Inflammatory macrophage treated with lipopolysaccharide for 1 hour (primary cell): ENCODE data around the gene CRB2.

Experiments
- DNase-seq, 2 donors: peaks; one replicate each; pipeline ENCODE4 v3.0.0-alpha.2; 2020 to 2022

CRB2 gene

DNA sequence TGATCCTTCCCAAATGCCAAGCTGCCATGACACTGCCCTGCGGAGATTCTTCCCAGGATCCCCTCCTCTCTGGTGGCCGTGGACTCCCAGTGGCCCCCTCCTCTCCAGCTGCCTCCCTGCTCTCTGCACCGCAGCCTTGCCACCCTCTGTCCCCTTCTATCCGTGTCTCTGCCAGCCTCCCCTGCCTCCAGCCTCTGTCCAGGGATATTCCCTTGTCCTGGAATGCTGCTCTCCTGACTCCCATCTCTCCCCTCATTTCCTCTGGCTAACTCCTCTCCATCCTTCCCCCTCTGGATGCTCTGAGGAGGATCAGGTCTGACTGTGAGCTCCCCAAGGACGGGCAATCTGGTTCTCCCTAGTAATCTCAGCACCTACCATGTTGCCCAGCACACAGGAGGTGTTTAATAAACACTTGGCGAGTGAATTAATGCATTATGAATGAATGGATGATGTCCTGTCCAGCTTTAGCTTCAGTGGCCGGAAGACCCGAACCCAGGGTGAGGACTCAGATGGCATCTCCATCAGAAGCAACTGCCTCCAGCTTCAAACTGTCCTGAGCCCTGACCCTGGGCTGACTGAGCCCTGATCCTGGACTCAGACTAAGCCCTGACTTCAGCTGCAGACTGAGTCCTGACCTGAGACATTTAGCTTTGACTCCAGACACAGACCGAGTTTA lies 7.5 kb upstream of the CRB2 start:
- DNase-seq = no peak

DNA sequence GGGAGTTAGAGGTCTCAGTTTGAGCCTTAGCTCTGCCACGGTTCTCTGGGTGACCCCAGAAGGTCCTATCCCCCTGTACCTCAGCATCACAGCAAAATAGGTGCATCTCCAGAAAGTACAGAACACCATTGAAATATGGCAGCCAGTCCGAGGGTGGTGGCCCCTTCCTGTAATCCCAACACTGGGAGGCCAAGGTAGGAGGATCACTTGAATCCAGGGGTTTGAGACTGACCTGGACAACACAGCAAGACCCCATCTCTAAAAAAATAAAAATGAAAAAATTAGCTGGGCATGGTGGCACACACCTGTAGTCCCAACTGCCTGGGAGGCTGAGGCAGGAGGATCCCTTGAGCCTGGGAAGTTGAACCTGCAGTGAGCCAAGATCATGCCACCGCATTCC lies 7.0 kb upstream of the CRB2 start:
- no peak for DNase-seq

DNA sequence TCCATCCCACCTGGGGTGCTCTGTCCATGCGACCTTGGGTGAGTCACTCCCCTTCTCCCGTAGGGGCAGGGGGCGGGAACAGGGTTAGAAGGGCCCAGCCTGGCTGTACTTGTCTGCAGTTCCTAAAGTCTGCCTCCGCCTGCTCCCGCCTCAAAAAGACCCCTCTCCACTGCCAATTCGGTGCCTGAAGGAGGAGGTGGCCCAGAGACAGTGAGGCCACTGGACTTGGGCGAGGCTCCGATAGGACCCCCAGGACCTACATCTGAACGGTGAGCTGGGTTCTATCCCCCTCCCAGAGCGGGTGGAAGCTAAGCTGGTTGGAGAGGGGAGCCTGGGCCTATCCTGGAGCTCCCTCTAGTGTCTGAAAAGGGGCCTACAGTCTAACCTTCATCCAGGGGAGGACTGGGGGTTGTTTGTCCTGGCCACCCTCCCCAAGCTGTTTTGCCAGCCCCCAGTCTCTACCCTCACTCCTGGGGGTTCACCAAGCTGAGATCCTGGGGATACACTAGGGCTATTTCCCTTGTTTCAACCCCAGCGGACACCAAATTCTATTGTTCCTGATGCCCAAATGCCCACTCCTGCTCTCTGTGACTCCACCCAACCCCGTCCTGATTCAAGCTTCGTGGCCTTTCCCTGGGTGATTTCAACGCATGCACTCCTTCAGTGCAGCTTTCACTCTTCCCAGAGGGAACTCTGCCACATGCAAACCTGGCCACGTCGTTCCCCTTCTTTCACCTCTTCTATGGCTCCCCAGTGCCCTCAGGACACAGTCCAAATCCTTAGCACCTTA lies 6.1 kb upstream of the CRB2 start:
- DNase-seq = peak in 1 of 2 donors; percentile 91

DNA sequence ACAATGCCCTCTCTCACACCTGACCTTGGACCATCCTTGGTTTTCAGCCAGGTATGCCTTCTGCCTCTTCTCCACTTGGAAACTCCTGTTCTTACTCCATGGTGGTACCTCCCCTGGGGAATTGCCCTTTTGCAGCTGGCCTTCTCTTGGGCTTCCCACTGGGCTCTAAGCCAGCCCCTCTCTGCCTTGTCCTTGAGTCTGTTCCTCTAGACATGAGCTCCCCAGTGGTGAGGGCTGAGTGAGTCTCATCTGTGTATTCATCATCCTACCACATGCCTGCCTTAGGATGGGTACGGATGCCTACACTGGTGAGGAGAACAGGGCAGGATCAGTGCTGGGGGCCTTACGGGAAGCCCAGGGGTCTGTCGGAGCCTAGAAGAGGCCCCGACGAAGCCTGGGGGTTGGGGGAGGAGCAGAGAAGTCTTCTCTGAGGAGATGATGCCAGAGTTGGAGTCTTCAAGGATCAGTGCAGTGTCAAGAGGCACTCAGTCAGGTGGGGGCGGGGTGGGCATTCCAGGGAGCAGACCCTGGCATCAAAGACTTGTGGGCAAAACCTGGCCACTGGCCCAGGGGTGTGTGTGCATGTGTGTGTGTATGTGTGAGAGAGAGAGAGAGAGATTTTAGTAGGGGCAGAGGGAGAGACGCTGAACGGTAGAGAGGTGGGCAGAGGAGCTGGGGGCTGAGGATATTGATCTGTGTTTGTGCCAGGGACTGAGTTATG lies 5.2 kb upstream of the CRB2 start:
- no peak for DNase-seq

DNA sequence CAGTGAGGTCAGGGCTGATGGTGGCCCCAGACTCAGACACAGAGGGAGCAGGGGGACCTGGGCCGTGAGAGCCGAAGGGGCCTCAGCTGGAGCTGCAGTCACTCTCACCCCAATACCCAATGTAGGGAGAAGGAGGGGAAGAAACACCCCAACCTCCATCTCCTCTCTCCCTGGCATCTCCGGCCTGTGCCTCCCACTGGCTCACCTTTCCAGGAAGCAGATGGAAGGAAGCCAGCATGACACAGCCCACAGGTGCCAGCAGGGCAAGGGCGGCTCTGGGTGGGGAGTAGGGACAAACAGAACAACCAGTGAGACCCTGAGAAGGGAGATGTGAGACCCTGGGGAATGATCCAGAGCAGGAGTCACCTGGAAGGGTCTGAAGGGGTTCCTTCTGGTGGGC lies 3.0 kb upstream of the CRB2 start:
- DNase-seq = no peak

DNA sequence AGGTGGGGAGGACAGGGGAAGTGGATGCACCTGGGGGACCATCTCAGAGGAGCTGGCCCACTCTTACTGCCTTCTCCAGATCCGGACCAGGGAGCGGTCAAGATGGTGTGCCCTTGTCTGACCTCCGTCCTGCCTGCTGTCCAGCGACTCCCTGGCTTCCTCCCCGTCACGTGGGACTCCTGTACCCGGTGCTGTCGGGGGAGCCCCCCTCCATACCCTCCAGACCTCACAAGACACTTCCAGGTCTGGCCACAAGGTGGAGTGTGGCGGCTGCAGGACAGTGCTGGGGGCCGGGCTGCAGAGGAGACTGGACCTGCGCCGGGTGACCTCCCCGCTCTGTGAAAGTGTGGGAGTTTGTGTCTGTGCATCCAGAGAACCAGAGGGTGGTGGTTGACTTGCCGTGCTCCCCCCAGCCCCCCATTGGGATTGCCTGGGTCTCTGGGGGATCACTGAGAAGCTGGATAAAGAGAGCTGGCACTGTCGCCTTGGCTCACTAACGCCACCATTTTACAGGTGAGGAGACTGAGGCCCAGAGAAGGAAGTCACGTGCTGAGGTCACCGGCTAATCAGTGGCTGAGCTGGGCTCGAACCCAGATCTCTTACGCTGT lies 1.9 kb upstream of the CRB2 start:
- peak in 1 of 2 donors; percentile 60 for DNase-seq

DNA sequence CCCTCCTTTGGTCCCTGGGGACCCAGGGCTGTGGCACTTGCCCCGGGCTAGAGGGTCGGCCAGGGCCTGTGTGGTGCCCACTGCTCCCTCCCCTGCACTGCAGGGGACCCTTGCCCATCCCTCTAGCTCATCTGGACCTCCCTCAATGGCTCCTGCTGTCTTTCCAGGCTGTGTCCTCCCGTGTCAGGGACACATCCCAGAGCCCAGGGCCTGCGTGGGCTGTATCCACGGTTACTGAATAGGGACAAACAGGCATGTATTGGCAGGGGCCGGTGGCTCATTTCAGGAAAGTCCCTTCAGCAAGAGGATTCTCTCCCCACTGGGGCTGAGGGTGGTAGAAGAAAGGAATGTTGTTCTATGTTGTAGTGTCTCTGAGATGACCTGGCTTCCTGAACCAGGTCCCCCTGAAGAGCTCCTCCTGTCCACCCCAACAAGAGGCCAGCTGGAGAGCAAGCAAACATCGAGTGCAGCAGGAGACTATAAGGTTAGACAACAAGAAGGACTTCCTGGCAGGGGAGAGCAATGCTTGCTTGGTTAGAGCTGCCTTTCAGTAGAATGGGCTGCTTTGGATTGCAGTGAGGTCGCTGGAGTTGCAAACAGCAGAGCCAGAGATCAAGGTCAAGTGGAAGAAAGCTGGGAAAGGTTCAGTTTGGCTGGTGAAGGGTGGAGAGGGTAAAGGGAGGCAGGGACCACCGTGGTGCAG lies 1.0 kb upstream of the CRB2 start:
- no peak for DNase-seq

DNA sequence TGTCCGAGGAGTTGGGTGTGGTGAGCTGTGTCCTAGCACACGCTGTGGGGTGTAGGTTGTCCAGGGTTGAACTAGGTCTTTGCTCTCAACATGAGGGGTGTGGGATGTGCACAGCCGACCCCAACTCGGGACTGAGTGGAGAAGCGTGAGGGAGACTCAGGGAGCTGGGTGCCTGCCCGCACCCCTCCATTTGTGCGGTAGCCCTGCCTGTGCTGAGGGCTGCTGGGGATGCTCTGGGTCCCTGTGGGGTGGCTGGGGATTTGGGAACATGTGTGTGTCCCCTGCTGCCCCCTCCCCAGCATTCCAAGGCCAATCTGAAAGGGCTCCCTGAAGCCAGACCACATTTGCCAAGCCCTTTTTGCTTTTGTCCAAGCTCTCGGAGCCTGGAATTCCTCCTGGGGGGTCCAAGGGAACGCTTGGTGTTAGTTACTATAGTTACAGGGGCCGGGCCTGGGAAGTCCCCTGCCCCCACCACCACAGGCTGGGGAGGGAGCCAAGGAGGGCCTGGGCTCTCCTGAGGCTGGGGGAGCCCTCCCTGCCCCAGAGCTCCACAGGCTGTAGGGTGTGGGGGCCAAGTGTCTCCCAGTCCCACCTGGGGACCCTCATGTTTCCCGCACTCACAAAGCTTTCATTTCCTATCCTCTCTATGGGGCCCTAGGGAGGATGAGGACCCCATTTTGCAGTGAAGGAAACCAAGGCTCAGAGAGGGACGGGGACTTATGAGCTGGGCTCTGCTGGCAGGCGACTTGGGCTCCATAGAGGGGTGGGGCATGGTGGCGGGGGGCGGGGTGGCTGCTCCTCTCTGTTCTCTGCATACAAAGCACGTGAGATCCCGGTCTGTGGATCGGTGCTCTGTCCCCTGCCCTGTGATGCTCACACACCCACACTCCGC lies 1.1 kb downstream of the CRB2 start:
- DNase-seq = no peak

DNA sequence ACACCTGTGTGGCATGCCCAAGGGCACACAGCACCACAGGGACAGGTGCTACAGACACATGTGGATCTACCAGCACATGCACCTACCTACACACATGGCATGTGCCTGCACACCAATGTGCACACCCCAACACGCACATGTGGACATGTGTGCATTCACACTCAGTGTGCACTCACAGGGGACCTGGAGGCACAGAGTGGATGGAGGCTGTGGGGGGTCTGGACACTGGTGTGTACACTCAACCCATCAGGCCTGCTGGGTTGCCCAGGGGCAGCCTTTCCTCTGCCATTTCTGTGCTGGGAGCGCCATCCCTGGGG lies 1.7 kb downstream of the CRB2 start:
- no peak for DNase-seq

DNA sequence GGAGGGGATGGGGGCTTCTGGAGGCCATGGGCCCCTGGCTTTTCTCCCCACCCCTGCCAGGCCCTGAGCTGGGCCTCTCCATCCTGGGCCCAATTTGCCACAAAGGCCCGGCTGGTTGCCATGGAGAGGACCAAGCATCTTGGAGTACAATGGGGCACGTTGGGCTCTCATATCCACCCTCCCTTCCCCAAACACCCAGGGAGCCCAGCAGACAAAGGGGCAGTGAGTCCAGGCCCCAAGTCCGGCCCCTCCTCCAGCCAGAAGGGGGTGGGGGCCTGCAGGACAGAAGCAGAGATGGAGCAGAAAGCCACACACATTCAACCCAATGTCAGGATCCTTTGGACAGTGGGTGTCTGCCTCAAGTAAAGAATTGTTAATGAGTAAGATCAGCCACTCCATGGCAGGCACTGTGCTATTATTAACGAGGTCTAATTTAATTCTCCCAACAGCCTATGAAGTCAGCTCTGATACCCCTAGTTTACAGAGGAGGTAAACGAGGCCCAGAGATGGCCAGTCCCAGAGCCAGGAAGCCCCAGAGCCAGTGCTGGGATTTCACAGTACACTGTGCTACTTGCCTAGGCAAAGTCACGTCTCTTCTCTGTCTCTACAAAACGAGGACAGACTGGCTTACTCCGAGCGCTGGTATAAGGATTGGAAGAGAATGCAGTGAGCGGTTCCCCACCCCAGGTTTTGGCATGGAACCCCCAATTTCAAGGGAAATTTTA lies 2.3 kb downstream of the CRB2 start:
- no peak for DNase-seq

DNA sequence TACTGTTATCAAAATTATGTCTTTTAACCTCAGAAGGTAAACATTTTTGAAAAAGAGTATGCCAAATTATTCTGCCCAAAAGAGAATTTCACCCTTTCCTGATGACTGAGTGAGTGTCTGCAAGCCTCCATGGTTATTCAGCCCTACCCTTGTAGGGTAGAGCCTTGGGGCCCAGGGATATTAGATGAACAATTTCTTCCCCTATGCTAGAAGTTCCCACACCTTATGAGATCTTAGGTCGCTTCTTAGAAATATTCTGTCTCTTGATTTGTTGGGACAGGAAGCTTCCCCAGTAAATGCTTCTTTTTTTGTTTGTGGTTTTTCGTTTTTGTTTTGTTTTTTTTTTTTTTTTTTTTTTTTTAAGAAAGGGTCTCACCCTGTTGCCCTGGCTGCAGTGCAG lies 3.1 kb downstream of the CRB2 start:
- no peak for DNase-seq

DNA sequence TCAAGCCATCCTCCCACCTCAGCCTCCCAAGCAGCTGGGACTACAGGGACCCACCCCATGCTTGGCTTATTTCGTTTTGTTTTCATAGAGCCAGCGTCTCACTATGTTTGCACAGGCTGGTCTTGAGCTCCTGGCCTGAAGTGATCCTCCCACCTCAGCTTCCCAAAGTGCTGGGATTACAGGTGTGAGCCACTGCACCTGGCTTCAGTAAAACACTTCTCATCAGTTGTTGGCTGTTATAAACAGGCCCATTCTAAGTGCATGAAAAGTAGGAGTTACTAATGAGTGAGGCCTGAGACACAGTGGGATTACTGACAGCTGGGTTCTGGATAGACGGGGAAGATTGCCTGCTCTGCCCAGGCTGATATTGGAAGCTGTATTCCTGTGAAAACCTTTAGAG lies 3.5 kb downstream of the CRB2 start:
- no peak for DNase-seq

DNA sequence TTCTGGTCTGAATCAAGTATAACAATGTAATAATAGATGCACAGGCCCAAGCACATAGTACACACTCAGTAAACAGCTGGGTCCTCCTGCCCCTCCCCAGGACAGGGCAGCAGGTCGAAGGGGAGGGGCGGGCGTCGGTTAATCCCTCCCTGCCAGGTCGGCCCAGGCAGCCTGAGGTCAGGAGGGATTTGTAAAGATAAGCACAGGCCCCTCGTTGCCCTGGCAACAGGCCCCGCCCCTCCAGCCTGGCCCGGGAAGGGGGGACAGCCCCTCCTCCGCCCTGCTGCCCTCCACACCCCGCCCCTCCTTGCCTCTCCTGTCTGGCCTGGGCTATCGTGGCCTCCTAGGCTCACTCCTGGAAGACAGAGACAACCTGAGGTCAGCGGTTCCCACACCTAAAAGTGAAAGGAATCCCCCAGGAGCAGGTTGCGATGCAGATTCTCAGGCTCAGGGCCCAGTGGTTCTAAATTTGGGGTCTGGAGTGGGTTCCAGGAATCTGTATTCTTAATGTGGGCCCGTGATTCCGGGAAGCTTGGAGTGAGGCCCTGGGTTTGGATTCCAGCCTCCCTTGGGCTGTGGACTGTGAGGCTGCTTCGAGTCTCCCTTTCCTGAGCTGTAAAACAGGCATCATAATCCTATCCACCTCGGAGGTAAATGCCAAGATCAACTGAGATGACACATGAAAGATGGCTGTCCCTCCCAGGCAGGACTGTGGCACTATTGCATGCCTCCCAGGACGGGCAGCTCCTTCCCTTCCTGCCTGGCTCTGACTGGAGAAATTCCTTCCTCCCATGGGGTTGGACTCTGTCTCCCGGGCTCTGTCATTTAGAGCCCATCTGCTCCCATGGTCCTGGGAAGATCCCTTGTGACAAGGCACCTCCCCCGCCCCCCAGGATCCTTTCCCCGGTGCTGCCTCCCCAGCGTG lies 4.4 kb downstream of the CRB2 start:
- no peak for DNase-seq

DNA sequence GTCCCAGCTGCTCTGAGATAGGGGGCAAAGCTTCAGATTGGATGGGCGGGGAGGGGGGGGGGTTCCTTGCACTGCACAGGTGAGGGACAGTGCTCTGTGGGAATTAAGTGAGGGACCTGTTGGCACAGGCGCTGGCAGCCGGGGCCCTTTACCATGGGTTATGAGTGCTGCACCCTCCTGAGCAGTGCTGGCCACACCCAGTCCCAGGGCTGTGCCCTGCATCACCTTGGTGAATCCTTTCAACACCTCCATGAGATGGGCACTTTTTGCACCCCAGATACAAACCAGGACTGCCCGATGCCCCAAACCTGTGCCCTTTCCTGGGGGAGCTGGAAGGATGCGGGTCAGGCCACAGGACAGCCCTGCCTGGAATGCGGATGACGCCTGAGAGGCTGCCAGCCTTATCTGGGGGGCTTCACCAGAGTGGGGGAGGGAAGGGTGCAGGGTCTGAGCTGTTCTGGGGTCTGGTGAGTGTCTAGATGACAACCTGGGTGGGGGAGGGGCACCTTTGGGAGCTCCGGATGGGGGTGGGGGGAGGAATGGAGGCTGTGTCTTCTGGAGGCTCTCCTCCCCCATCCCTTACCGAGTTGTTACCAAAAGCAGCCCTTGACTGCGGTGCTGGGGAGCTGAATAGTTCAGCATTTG lies 5.2 kb downstream of the CRB2 start:
- DNase-seq = no peak

DNA sequence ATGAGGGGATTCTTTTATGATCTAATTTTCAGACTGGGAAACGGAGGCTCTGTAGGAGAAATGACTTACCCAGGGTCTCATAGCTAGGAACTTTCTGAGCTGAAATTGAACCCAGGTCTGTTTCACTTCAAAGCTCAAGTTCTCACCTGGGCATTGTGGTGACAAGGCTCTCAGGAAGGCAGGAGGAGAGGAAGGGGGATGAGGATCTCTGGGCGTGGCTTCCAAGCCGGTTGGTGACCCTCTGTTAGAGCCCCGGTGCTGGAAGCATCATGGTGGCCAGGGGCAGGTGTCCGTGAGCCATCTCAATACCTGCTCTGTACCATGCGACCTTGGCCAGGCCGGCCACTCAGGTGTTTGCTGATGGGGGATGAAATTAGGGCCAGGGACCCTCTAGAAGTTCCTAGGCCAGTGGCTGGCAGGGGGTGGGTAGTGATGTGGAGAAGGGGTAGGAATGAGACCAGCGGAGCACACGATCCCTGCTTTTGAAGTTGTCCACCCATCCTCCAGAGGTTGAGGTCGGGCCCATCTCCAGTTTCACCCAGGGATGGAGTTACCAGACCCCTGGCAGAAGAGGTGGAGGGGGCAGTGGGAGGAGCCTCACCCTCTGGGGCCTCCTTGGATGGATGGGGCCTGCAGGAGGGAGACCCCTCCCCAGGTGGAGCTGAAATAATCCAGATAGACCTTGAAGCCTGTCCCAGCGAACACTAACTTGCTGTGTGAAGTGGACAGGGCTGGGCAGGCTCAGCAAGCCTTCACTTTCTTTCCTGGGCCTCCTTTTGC lies 5.9 kb downstream of the CRB2 start:
- no peak for DNase-seq

DNA sequence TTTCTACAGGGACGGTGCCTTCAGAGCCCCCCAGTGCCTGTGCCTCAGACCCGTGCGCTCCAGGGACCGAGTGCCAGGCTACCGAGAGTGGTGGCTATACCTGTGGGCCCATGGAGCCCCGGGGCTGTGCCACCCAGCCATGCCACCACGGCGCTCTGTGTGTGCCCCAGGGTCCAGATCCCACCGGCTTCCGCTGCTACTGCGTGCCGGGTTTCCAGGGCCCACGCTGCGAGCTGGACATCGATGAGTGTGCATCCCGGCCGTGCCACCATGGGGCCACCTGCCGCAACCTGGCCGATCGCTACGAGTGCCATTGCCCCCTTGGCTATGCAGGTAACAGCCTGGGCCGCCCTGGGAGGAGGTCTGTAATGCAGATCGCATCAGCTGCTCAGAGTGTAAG lies 6.9 kb downstream of the CRB2 start:
- no peak for DNase-seq

DNA sequence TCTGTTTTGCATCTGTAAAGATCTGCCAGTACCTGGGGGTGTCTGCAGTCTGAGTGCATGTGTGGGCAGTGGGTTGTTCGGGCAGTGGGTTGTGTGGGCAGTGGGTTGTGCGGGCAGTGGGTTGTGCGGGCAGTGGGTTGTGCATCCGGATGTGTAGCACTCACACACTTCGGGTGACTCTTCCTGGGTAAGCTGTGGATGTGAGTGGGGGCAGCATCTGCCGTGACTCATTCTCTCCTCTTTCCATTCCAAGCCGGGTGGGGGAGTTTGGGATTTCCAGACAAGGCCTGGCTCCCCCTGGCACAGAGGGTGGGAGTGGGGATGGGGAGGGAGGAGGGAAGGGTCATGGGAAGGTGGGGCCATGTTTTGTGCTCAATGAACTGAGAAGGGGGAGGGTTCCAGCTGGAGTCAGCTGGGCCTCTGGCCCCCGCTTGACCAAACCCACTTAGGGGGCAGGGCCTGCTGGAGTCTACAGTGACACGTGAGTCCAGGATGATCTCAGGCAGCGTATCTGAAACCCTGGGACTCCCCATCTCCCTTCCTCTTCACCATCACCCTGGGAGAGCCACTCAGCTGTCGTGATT lies 8.3 kb downstream of the CRB2 start:
- DNase-seq = peak in 1 of 2 donors; percentile 26

DNA sequence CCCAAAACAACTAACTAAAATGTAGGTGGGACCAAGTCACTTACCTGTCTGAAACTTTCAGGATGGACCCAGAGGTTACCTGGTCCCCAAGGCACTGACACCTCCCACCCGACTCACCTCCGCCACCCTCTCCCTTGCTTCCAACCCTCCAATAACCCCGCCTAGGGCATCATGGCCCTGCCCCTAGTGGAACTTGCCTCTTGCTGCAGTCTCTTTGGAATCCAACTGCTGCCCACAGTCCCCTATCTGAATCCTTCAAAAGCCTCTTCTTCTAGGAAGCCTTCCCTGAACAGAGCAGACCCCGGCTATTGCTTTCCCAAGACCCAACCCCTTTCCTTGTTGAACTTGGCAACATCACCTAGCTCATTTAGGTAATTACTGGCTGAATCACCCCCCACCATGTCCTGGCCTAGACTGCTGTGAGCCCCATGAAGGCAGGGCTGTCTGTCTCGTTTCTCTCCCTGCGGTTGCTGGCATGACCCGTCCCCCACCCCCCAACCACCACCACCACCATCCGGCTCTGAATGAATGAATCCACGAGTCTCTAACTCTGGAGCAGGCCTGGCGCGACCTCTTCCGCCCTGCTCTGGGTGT lies 9.4 kb downstream of the CRB2 start:
- no peak for DNase-seq
